ENCODE results near the gene COL25A1.
"Not testable (repeated sequence)": the region's sequence is repeated elsewhere in the genome, so short reads cannot be mapped to it uniquely, and the experiment has no call there.

COL25A1 gene

GRCh38 chr4:109155682-109156283, 146.7 kb downstream of the COL25A1 start:
- no peak for TF ChIP-seq CTCF (IDR thresholded peaks at IDR 0.05; ENCODE audit: low read depth, low read length)

GRCh38 chr4:109155084-109155483, 147.4 kb downstream of the COL25A1 start:
- DNase-seq (ENCODE audit: extremely low read depth, low read depth) = no peak
- no peak for TF ChIP-seq CTCF (IDR thresholded peaks at IDR 0.05; ENCODE audit: low read depth, low read length)

More at GRCh38 chr4:109155682-109156283, 146.7 kb downstream of the COL25A1 start:
- no peak for DNase-seq (ENCODE audit: extremely low read depth, low read depth)

GRCh38 chr4:109154424-109154823, 148.0 kb downstream of the COL25A1 start:
- TF ChIP-seq CTCF (IDR thresholded peaks at IDR 0.05; ENCODE audit: low read depth, low read length) = no peak
- DNase-seq (ENCODE audit: extremely low read depth, low read depth) = no peak

- TF ChIP-seq CTCF (IDR thresholded peaks at IDR 0.05; ENCODE audit: low read depth, low read length) = no peak
- DNase-seq (ENCODE audit: extremely low read depth, low read depth) = no peak
Measured at GRCh38 chr4:109149836-109150235, 152.6 kb downstream of the COL25A1 start.

GRCh38 chr4:109148577-109149075, 153.8 kb downstream of the COL25A1 start:
- DNase-seq (ENCODE audit: extremely low read depth, low read depth) = no peak
- TF ChIP-seq CTCF (IDR thresholded peaks at IDR 0.05; ENCODE audit: low read depth, low read length) = no peak

- no peak for TF ChIP-seq CTCF (IDR thresholded peaks at IDR 0.05; ENCODE audit: low read depth, low read length)
- no peak for DNase-seq (ENCODE audit: extremely low read depth, low read depth)
Measured at GRCh38 chr4:109147135-109147534, 155.3 kb downstream of the COL25A1 start.

- TF ChIP-seq CTCF (IDR thresholded peaks at IDR 0.05; ENCODE audit: low read depth, low read length) = no peak
- DNase-seq (ENCODE audit: extremely low read depth, low read depth) = no peak
Measured at GRCh38 chr4:109146499-109146898, 156.0 kb downstream of the COL25A1 start.

- DNase-seq (ENCODE audit: extremely low read depth, low read depth) = not testable (repeated sequence)
Measured at GRCh38 chr4:109138125-109138524, 164.3 kb downstream of the COL25A1 start.
